Brain microvascular endothelial cell (primary cell): Measurements from ENCODE around the gene CDHR5.

Source experiments
- DNase-seq: peaks from one replicate; pipeline ENCODE4 v3.0.0-alpha.2; 2020
- H3K27ac ChIP-seq: fragments of 250-450 bp; sonication (Bioruptor Pico); 2 replicates; pipeline ENCODE4 v1.5.1; 2020; ENCODE audit warnings: mild to moderate bottlenecking, moderate library complexity
- H3K27me3 ChIP-seq: fragments of 250-450 bp; sonication (Bioruptor Pico); replicated peaks from 2 replicates; pipeline ENCODE4 v1.5.1; 2020; ENCODE audit warnings: mild to moderate bottlenecking
- H3K36me3 ChIP-seq: fragments of 250-450 bp; sonication (Bioruptor Pico); replicated peaks from 2 replicates; pipeline ENCODE4 v1.5.1; 2020; ENCODE audit warnings: mild to moderate bottlenecking
- H3K4me3 ChIP-seq: 2 replicates; pipeline ENCODE4 v1.5.1; 2011; ENCODE audit warnings: low read depth, mild to moderate bottlenecking, control low read depth, low read length, moderate library complexity
- in situ Hi-C: cut with HindIII; loops from 2 replicates; pipeline ENCODE4 v1.10.0; 2017; ENCODE audit warnings: low sequenced_read_pairs, low pct_ligation_motif_present
- TF ChIP-seq, protein P1 (sequence below): IDR thresholded peaks from 2 replicates; pipeline ENCODE4 v1.5.1; 2011; ENCODE audit warnings: low read depth, mild to moderate bottlenecking, moderate library complexity, low read length, control low read depth, inconsistent platforms; ENCODE audit errors: missing control alignments

Gene CDHR5

DNA sequence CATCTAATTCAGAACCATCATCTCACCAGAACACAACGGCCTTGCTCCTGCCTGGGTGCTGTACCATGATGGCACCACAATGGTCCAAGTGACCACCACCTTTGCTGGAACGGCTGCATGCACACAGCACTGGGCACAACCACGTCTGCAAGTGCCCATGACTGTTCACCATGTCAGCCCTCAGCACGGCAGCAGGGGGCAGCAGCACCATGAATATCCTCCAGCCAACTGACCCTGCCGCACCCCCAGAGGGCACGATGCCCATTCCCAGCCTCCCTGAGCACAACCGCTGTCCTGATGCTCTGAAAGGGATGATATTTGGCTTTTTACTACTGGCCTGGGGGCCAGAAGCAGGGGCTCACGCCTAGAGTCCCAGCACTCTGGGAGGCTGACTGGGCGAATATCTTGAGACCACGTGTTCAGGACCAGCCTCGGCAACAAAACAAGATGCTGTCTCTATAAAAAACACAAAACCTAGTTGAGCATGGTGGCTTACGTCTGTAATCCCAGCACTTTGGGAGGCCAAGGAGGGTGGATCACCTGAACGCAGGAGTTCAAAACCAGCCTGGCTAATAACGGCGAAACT is 38.0 kb upstream of the CDHR5 start:
- H3K36me3 ChIP-seq: peaks cover 28% of the 10 kb centered on the region
- TF ChIP-seq, protein P1, sequence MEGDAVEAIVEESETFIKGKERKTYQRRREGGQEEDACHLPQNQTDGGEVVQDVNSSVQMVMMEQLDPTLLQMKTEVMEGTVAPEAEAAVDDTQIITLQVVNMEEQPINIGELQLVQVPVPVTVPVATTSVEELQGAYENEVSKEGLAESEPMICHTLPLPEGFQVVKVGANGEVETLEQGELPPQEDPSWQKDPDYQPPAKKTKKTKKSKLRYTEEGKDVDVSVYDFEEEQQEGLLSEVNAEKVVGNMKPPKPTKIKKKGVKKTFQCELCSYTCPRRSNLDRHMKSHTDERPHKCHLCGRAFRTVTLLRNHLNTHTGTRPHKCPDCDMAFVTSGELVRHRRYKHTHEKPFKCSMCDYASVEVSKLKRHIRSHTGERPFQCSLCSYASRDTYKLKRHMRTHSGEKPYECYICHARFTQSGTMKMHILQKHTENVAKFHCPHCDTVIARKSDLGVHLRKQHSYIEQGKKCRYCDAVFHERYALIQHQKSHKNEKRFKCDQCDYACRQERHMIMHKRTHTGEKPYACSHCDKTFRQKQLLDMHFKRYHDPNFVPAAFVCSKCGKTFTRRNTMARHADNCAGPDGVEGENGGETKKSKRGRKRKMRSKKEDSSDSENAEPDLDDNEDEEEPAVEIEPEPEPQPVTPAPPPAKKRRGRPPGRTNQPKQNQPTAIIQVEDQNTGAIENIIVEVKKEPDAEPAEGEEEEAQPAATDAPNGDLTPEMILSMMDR: peak; percentile 84

DNA sequence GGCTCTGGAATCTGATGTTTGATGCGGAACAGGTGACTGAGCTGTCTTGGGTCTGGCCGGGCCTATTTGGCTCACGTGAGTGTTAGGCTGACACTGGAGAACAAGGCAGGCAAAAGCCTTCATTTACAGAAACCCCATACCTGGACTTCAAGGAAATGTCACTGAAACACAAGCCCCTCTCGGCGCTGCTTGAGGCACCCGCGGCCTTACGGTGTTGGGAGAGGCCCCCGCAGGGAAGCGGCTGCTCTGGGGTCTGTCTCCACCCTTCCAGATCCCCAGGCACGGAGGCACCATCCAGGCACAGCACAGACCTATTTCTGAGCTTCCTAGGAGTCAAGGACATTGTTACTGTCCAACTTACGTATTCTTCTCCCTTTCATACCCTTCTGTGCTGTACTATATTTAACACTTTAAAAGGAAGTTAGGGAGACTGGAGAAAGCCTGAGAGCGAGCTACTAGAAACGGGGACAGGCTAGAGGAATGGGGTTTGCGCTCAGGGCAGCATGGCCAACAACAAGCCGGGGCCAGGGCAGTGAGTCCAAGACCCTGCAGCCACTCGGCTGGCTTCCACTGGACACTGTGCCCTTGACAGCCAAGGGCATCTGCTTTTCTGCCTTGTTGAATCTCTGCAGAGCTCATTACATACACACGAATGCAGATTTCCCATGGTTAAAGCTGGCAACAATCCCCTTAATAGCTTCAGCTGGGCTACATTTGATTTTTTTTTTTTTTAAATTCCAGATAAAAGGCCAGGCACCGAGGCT is 36.1 kb upstream of the CDHR5 start:
- Histone ChIP-seq H3K36me3 (peaks cover 24% of the 10 kb centered on the region), H3K4me3 (no peak overlapping the region), H3K27ac (no peak overlapping the region), H3K27me3 (no peaks in the 10 kb centered on the region)
- in situ Hi-C loops: no loop called here
- DNase-seq: no peak
- TF ChIP-seq, protein P1: no peak

More for the DNA sequence above, 38.0 kb upstream of the CDHR5 start:
- peak; percentile 60 for DNase-seq
- in situ Hi-C loops: no loop called here
- Histone ChIP-seq H3K27me3 (no peaks in the 10 kb centered on the region), H3K4me3 (no peak overlapping the region), H3K27ac (no peak overlapping the region)

DNA sequence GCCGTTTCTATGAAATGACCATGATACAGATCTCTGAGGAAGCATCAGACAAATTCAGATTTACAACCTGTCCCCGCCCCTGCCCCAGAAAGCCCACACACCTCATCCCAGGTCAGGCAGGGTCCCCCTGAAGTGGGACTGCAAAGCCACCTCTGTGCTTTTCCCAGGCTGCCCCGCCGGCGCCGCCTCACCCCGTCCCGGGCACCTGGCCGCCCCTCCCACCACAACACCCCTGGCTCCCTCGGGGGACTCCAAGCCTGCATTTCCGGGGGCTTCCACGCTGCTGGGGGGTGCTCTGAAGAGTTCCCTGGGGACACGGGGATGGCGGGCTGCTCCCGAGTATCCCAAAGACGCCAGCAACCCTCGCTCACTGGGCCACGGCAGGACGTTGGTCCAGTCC is 35.5 kb upstream of the CDHR5 start:
- TF ChIP-seq, protein P1: no peak
- Histone ChIP-seq H3K27me3 (no peaks in the 10 kb centered on the region), H3K27ac (no peak overlapping the region), H3K36me3 (peaks cover 23% of the 10 kb centered on the region), H3K4me3 (no peak overlapping the region)
- no peak for DNase-seq
- in situ Hi-C loops: no loop called here

DNA sequence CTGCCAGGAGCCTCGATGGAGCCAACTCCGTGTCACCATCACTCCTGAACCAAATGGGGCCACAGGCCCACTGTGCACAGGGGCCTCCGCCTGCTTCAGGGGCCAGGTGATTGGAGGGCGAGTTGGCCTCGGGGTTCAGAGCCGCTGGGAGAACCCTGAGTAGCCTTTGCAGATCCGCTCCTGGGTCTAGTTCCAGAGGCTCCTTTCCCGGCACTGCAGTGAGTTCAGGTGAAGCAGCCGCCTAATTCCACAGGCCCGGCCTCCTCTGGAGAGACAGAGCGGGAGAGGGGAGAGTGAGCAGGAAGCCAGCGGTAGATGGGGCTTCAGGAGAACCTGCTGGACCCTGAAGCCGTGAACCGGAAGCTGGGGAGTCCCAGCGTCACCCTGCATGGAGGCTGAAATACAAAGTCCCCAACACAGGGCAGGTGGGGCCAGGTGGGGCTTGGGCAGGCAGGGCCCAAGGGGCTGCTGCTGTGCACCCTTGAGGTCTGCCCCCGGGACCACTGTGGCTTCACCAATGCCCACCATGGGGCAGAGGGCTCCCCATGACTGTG is 34.9 kb upstream of the CDHR5 start:
- in situ Hi-C loops: no loop called here
- TF ChIP-seq, protein P1: no peak
- Histone ChIP-seq H3K36me3 (peaks cover 23% of the 10 kb centered on the region), H3K4me3 (no peak overlapping the region), H3K27me3 (no peaks in the 10 kb centered on the region), H3K27ac (no peak overlapping the region)
- DNase-seq: no peak

DNA sequence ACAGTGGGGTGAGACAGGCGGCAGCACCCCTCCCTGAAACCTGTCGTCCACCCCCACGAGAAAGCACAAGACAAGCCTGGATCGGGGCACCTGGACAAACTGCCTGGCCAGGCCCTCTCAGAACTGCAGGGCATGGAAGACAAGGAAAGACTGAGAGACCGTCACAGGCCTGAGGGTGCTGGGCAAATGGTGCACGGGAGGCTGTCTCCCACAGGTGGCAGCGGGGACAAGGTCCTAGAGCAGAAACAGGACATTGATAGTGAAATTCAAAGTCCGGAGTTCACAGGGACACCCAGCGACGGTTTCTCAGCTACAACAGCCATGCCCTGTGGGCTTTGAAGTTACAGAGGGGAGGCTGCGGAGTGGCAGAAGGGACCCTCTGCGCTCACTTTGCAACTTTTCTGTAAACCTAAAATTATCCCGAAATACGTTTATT is 33.0 kb upstream of the CDHR5 start:
- Histone ChIP-seq H3K27ac (no peak overlapping the region), H3K27me3 (no peaks in the 10 kb centered on the region), H3K4me3 (no peak overlapping the region), H3K36me3 (peaks cover 15% of the 10 kb centered on the region)
- TF ChIP-seq, protein P1: no peak
- in situ Hi-C loops: no loop called here
- DNase-seq: no peak
